HEK293 (cell line): ENCODE measurements around the gene PRTG.

Source experiments
- CTCF ChIA-PET: fragments of 350-600 bp; formaldehyde crosslinking; extraction: SDS; loops from one replicate; lab custom pipeline; 2021; ENCODE audit warnings: antibody characterized with exemption; lab: Yijun Ruan, JAX
- POLR2A ChIA-PET: fragments of 300-600 bp; formaldehyde crosslinking; extraction: SDS; loops from one replicate; lab custom pipeline; 2020; ENCODE audit warnings: antibody characterized with exemption, inconsistent platforms; lab: Yijun Ruan, JAX
- H3K27ac ChIP-seq: fragments of 200-500 bp; sonication (Bioruptor generic); 2 replicates; pipeline ENCODE4 v1.5.1; 2014; ENCODE audit warnings: low read depth, low read length, control low read depth, inconsistent platforms; ENCODE audit errors: extremely low read depth
- H3K36me3 ChIP-seq, 2 experiments: fragments of 200-500 bp in 1 of 2; sonication (Bioruptor generic) in 1 of 2; 1 replicate in 1 of 2; 2 replicates in 1 of 2; pipeline ENCODE4 v1.5.1; 2014 to 2017; ENCODE audit warnings: inconsistent platforms in 2 of 2, low read length in 2 of 2; ENCODE audit not compliant: control insufficient read depth in 2 of 2, insufficient read depth in 1 of 2
- H3K4me1 ChIP-seq: fragments of 200-500 bp; sonication (Bioruptor generic); 2 replicates; pipeline ENCODE4 v1.5.1; 2014; ENCODE audit warnings: mild to moderate bottlenecking, low read length, inconsistent platforms; ENCODE audit not compliant: control insufficient read depth, insufficient read depth
- H3K4me3 ChIP-seq: 2 replicates; pipeline ENCODE4 v1.5.1; 2011; ENCODE audit warnings: low read depth, mild to moderate bottlenecking, control low read depth, low read length, moderate library complexity
- H3K9me3 ChIP-seq: fragments of 200-500 bp; sonication (Bioruptor generic); 2 replicates; pipeline ENCODE4 v1.5.1; 2014; ENCODE audit warnings: low read depth, low read length, inconsistent platforms; ENCODE audit not compliant: control insufficient read depth, insufficient read depth
- HOXD13 ChIP-seq: sonication (generic); formaldehyde crosslinking; IDR thresholded peaks from 2 replicates; pipeline ENCODE4 v1.8.0; 2022; ENCODE audit warnings: missing genetic modification reagents, borderline replicate concordance
- KLF10 ChIP-seq: fragments of 450-650 bp; IDR thresholded peaks from 2 replicates; pipeline ENCODE4 v1.5.1; 2018; ENCODE audit warnings: missing biosample characterization, mild to moderate bottlenecking, missing genetic modification characterization
- SCRT1 ChIP-seq: fragments of 450-650 bp; formaldehyde crosslinking; IDR thresholded peaks from 2 replicates; pipeline ENCODE4 v1.5.1; 2016; ENCODE audit warnings: missing biosample characterization, missing genetic modification characterization, borderline replicate concordance
- ZBTB17 ChIP-seq: fragments of 450-650 bp; formaldehyde crosslinking; IDR thresholded peaks from 2 replicates; pipeline ENCODE4 v1.5.1; 2016; ENCODE audit warnings: missing biosample characterization, missing genetic modification characterization
- ZBTB48 ChIP-seq: fragments of 450-650 bp; formaldehyde crosslinking; IDR thresholded peaks from 2 replicates; pipeline ENCODE4 v1.5.1; 2016; ENCODE audit warnings: missing biosample characterization, missing genetic modification characterization
- ZEB2 ChIP-seq: fragments of 450-650 bp; formaldehyde crosslinking; IDR thresholded peaks from 2 replicates; pipeline ENCODE4 v1.5.1; 2016; ENCODE audit warnings: missing biosample characterization, missing genetic modification characterization
- ZNF114 ChIP-seq: fragments of 450-650 bp; formaldehyde crosslinking; IDR thresholded peaks from 2 replicates; pipeline ENCODE4 v1.5.0; 2017; ENCODE audit warnings: missing biosample characterization, missing genetic modification characterization
- ZNF146 ChIP-seq: fragments of 450-650 bp; formaldehyde crosslinking; IDR thresholded peaks from 2 replicates; pipeline ENCODE4 v1.5.1; 2016; ENCODE audit warnings: missing biosample characterization, missing genetic modification characterization
- ZNF223 ChIP-seq: fragments of 450-650 bp; formaldehyde crosslinking; IDR thresholded peaks from 2 replicates; pipeline ENCODE4 v1.5.1; 2016; ENCODE audit warnings: missing biosample characterization, missing genetic modification characterization
- ZNF266 ChIP-seq: fragments of 450-650 bp; formaldehyde crosslinking; IDR thresholded peaks from 2 replicates; pipeline ENCODE4 v1.5.1; 2016; ENCODE audit warnings: missing biosample characterization, missing genetic modification characterization, low read depth
- ZNF302 ChIP-seq: fragments of 450-650 bp; formaldehyde crosslinking; IDR thresholded peaks from 2 replicates; pipeline ENCODE4 v1.5.1; 2016; ENCODE audit warnings: missing biosample characterization, missing genetic modification characterization, low read depth
- ZNF335 ChIP-seq: fragments of 450-650 bp; formaldehyde crosslinking; conservative IDR thresholded peaks from 2 replicates; pipeline ENCODE4 v1.5.1; 2016; ENCODE audit warnings: missing biosample characterization, missing genetic modification characterization
- ZNF423 ChIP-seq: fragments of 450-650 bp; formaldehyde crosslinking; IDR thresholded peaks from 2 replicates; pipeline ENCODE4 v1.5.1; 2016; ENCODE audit warnings: missing biosample characterization, missing genetic modification characterization
- ZNF48 ChIP-seq: fragments of 450-650 bp; formaldehyde crosslinking; IDR thresholded peaks from 2 replicates; pipeline ENCODE4 v1.5.1; 2016; ENCODE audit warnings: missing biosample characterization, missing genetic modification characterization
- ZNF629 ChIP-seq: fragments of 450-650 bp; formaldehyde crosslinking; IDR thresholded peaks from 2 replicates; pipeline ENCODE4 v1.5.1; 2017; ENCODE audit warnings: missing biosample characterization, missing genetic modification characterization
- ZSCAN23 ChIP-seq: fragments of 450-650 bp; formaldehyde crosslinking; IDR thresholded peaks from 2 replicates; pipeline ENCODE4 v1.5.1; 2016; ENCODE audit warnings: missing biosample characterization, missing genetic modification characterization
- TF ChIP-seq, protein P1 (sequence below): fragments of 450-650 bp; formaldehyde crosslinking; IDR thresholded peaks from 2 replicates; pipeline ENCODE4 v1.5.1; 2016; ENCODE audit warnings: missing biosample characterization, missing genetic modification characterization, borderline replicate concordance
- TF ChIP-seq, protein P2 (sequence below): fragments of 450-650 bp; formaldehyde crosslinking; IDR thresholded peaks from 2 replicates; pipeline ENCODE4 v1.5.1; 2017; ENCODE audit warnings: missing biosample characterization, missing genetic modification characterization
- TF ChIP-seq, protein P3 (sequence below): fragments of 450-650 bp; formaldehyde crosslinking; IDR thresholded peaks from 2 replicates; pipeline ENCODE4 v1.5.1; 2016; ENCODE audit warnings: missing biosample characterization, missing genetic modification characterization
- TF ChIP-seq, protein P4 (sequence below): fragments of 450-650 bp; IDR thresholded peaks from 2 replicates; pipeline ENCODE4 v1.5.1; 2018; ENCODE audit warnings: missing biosample characterization, missing genetic modification characterization
- TF ChIP-seq, protein P5 (sequence below): fragments of 450-650 bp; formaldehyde crosslinking; IDR thresholded peaks from 2 replicates; pipeline ENCODE4 v1.5.1; 2016; ENCODE audit warnings: missing biosample characterization, missing genetic modification characterization

Gene PRTG

DNA sequence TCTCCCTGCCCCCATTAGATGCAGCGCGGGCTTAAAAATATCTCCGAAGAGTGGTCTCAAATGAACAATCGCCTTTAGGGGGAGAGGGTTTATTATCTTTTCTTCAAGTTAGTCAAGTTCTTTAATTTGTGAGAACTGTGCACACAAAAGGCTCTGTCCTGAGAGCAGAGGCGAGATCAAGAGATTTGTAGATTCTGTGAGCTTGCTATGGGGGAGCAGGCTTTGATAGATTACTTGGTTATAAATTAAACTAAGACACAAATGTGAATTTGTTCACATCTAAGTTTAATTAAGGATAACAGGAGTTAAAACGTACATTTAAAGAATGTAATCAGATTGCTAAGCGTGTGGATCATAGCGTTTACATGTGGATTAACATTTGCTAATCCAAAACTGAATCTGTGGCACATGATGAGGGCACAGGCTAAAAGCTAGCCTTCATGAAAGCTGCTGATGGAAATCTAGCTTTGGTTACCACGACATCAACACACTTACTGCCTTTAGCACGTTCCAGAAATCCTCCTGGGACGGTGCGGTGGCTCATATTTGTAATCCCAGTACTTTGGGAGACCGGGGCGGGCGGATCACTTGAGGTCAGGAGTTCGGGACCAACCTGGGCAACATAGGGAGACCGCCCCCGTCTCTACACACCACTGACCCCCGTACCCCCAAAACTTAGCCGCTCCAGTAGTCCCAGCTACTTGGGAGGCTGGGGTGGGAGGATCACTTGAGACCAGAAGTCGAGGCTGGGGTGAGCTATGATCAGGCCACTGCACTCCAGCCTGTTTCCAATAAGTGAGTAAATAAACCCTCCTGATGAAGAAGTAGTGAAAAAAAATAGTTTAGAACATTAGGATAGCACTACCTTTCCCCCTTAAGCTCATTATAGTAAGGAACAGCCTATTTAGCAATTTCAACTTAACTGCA, 1.0 kb upstream of the PRTG start:
- Histone ChIP-seq H3K4me1 (no peaks in the 10 kb centered on the region; the same call in 1 of the 2 replicates), H3K36me3 (no peaks in the 10 kb centered on the region), H3K27ac (peak overlapping the region; percentile 9; the same call in 1 of the 2 replicates), H3K4me3 (peak overlapping the region; percentile 74), H3K9me3 (no peaks in the 10 kb centered on the region)
- TF ChIP-seq ZNF223 (tag by site-specific recombination) = 0 out of 2 replicates have a peak, but pooled peaks have one; percentile 19
- no peak for TF ChIP-seq KLF10
- no peak for TF ChIP-seq ZNF48
- TF ChIP-seq ZNF302 = no peak
- TF ChIP-seq ZNF629 = no peak
- TF ChIP-seq ZNF146 (tag by site-specific recombination) = no peak
- TF ChIP-seq ZBTB17 (tag by site-specific recombination) = no peak
- TF ChIP-seq, protein P1, sequence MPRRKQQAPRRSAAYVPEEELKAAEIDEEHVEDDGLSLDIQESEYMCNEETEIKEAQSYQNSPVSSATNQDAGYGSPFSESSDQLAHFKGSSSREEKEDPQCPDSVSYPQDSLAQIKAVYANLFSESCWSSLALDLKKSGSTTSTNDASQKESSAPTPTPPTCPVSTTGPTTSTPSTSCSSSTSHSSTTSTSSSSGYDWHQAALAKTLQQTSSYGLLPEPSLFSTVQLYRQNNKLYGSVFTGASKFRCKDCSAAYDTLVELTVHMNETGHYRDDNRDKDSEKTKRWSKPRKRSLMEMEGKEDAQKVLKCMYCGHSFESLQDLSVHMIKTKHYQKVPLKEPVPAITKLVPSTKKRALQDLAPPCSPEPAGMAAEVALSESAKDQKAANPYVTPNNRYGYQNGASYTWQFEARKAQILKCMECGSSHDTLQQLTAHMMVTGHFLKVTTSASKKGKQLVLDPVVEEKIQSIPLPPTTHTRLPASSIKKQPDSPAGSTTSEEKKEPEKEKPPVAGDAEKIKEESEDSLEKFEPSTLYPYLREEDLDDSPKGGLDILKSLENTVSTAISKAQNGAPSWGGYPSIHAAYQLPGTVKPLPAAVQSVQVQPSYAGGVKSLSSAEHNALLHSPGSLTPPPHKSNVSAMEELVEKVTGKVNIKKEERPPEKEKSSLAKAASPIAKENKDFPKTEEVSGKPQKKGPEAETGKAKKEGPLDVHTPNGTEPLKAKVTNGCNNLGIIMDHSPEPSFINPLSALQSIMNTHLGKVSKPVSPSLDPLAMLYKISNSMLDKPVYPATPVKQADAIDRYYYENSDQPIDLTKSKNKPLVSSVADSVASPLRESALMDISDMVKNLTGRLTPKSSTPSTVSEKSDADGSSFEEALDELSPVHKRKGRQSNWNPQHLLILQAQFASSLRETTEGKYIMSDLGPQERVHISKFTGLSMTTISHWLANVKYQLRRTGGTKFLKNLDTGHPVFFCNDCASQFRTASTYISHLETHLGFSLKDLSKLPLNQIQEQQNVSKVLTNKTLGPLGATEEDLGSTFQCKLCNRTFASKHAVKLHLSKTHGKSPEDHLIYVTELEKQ (tag by site-specific recombination) = no peak
- peak; percentile 37 for TF ChIP-seq ZNF335 (tag by site-specific recombination)
- TF ChIP-seq, protein P2, sequence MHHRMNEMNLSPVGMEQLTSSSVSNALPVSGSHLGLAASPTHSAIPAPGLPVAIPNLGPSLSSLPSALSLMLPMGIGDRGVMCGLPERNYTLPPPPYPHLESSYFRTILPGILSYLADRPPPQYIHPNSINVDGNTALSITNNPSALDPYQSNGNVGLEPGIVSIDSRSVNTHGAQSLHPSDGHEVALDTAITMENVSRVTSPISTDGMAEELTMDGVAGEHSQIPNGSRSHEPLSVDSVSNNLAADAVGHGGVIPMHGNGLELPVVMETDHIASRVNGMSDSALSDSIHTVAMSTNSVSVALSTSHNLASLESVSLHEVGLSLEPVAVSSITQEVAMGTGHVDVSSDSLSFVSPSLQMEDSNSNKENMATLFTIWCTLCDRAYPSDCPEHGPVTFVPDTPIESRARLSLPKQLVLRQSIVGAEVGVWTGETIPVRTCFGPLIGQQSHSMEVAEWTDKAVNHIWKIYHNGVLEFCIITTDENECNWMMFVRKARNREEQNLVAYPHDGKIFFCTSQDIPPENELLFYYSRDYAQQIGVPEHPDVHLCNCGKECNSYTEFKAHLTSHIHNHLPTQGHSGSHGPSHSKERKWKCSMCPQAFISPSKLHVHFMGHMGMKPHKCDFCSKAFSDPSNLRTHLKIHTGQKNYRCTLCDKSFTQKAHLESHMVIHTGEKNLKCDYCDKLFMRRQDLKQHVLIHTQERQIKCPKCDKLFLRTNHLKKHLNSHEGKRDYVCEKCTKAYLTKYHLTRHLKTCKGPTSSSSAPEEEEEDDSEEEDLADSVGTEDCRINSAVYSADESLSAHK (tag by site-specific recombination) = no peak
- TF ChIP-seq ZEB2 = no peak
- no peak for TF ChIP-seq HOXD13 (CRISPR knock-in tag)
- TF ChIP-seq, protein P3, sequence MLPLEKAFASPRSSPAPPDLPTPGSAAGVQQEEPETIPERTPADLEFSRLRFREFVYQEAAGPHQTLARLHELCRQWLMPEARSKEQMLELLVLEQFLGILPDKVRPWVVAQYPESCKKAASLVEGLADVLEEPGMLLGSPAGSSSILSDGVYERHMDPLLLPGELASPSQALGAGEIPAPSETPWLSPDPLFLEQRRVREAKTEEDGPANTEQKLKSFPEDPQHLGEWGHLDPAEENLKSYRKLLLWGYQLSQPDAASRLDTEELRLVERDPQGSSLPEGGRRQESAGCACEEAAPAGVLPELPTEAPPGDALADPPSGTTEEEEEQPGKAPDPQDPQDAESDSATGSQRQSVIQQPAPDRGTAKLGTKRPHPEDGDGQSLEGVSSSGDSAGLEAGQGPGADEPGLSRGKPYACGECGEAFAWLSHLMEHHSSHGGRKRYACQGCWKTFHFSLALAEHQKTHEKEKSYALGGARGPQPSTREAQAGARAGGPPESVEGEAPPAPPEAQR (tag by site-specific recombination) = no peak
- CTCF ChIA-PET = interaction anchor here (0.8 to 1.4 kb wide), 2 partner anchors 56 to 103 kb away, joined by 3 to 4 read pairs; no protein-coding TSS in a partner anchor
- POLR2A ChIA-PET = no interaction called here

DNA sequence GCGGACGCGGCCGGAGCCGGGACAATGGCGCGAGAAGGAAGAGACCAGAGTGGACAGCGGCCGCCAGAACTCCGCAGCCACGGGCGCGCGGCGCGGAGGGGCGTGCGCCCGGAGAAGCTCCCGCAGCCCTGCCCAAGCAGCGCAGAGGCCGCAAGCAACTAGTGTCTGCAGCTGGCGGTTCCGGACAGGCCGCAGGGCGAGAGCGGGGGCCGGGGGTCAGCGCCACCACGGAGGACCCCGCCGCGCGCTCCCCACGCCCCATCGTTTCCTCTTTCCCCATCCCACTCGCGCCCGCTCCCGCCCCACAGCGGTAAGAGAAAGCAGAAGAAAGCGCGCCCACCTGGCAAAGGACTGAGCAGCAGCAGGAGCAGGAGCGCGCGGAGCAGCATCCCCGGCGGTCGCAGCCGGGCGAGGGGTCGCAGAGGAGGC, 440 bp downstream of the PRTG start:
- H3K4me1 ChIP-seq = peaks cover 5% of the 10 kb centered on the region
- H3K4me3 ChIP-seq = peak overlapping the region; percentile 74
- no peaks in the 10 kb centered on the region for H3K36me3 ChIP-seq
- peak overlapping the region; percentile 97 for H3K27ac ChIP-seq
- no peaks in the 10 kb centered on the region for H3K9me3 ChIP-seq
- ChIA-PET POLR2A (no interaction called here), CTCF (interaction anchor here (0.7 kb wide), 1 partner anchor 102 kb away, joined by 4 read pairs; no protein-coding TSS in a partner anchor)
- TF ChIP-seq ZNF266 (tag by site-specific recombination) = no peak
- TF ChIP-seq ZSCAN23 = no peak
- TF ChIP-seq SCRT1 = peak; percentile 58
- no peak for TF ChIP-seq ZEB2
- TF ChIP-seq, protein P2 (tag by site-specific recombination) = no peak
- TF ChIP-seq ZBTB48 (tag by site-specific recombination) = no peak; the same call in 1 of the 2 replicates
- no peak for TF ChIP-seq ZNF114 (tag by site-specific recombination)
- TF ChIP-seq, protein P4, sequence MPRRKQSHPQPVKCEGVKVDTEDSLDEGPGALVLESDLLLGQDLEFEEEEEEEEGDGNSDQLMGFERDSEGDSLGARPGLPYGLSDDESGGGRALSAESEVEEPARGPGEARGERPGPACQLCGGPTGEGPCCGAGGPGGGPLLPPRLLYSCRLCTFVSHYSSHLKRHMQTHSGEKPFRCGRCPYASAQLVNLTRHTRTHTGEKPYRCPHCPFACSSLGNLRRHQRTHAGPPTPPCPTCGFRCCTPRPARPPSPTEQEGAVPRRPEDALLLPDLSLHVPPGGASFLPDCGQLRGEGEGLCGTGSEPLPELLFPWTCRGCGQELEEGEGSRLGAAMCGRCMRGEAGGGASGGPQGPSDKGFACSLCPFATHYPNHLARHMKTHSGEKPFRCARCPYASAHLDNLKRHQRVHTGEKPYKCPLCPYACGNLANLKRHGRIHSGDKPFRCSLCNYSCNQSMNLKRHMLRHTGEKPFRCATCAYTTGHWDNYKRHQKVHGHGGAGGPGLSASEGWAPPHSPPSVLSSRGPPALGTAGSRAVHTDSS = no peak
- TF ChIP-seq, protein P5, sequence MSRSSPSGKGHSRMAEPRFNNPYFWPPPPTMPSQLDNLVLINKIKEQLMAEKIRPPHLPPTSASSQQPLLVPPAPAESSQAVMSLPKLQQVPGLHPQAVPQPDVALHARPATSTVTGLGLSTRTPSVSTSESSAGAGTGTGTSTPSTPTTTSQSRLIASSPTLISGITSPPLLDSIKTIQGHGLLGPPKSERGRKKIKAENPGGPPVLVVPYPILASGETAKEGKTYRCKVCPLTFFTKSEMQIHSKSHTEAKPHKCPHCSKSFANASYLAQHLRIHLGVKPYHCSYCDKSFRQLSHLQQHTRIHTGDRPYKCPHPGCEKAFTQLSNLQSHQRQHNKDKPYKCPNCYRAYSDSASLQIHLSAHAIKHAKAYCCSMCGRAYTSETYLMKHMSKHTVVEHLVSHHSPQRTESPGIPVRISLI = no peak
- no peak for TF ChIP-seq ZNF423 (tag by site-specific recombination)
